ENCODE results near the gene ITGA5. TPM values are rescaled to one million over a fixed set of nuclear protein-coding genes. Genes with fewer than 3 reads are reported as not detected.

ITGA5 gene
- total and polyA plus RNA-seq, 2 of the 13 experiments (the other 11 are each of a cell fraction or from before 2014, with no cell fraction given) = 0.20 to 0.40 TPM

GRCh38 chr12:54448344-54448743 lies 29.3 kb upstream of the ITGA5 start:
- no peak for ATAC-seq
- Histone ChIP-seq H3K9me3 (ENCODE audit: low read length) (no peaks in the 10 kb centered on the region), H3K27me3 (ENCODE audit: control insufficient read depth in 1 of 2, insufficient read depth in 2 of 2, low read length in 2 of 2) (0 out of 5 replicates have a peak, but pooled peaks cover 0 to 3% of the 10 kb centered on the region in 2 experiments), H3K79me2 (ENCODE audit: insufficient read depth, low read length) (no peaks in the 10 kb centered on the region), H3K9ac (ENCODE audit: insufficient read depth, low read depth, low read length) (no peak overlapping the region), H3K4me2 (ENCODE audit: low read depth, low read length) (no peak overlapping the region), H3K4me1 (ENCODE audit: insufficient read depth, low read length) (peaks cover 5% of the 10 kb centered on the region; the same call in 1 of the 2 replicates), H3K4me3 (replicated peaks in 1 of 3; ENCODE audit: insufficient read depth in 1 of 3, low read depth in 2 of 3, low read length in 3 of 3) (no peak overlapping the region), H2AFZ (ENCODE audit: low read length) (no peak overlapping the region), H3K36me3 (replicated peaks in 1 of 2; ENCODE audit: control insufficient read depth in 1 of 2, insufficient read depth in 2 of 2, low read length in 2 of 2) (no peaks in the 10 kb centered on the region), H3K27ac (ENCODE audit: extremely low read length, insufficient read depth, low read length) (no peak overlapping the region), H4K20me1 (ENCODE audit: insufficient read depth, low read length) (no peaks in the 10 kb centered on the region)
- DNase-seq (ENCODE audit: low spot score) = no peak
- ChIA-PET CTCF (ENCODE audit: low intra/inter-chr PET ratio, low total read pairs) (no interaction called here), POLR2A (no interaction called here)
- in situ Hi-C loops (cut with HindIII; ENCODE audit: extremely low pct_ligation_motif_present, low pct_unique_long_range_greater_than_20kb) = no loop called here
- BruUV-seq (replicated peaks) = no TSS peak
- TF ChIP-seq ZNF326 (CRISPR knock-in tag; IDR thresholded peaks at IDR 0.05; ENCODE audit: borderline replicate concordance) = no peak
- no peak for TF ChIP-seq CENPX (CRISPR knock-in tag; IDR thresholded peaks at IDR 0.05)
- TF ChIP-seq, protein P1, sequence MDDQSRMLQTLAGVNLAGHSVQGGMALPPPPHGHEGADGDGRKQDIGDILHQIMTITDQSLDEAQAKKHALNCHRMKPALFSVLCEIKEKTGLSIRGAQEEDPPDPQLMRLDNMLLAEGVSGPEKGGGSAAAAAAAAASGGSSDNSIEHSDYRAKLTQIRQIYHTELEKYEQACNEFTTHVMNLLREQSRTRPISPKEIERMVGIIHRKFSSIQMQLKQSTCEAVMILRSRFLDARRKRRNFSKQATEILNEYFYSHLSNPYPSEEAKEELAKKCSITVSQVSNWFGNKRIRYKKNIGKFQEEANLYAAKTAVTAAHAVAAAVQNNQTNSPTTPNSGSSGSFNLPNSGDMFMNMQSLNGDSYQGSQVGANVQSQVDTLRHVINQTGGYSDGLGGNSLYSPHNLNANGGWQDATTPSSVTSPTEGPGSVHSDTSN (CRISPR knock-in tag; IDR thresholded peaks at IDR 0.05; ENCODE audit: borderline replicate concordance) = no peak
- TF ChIP-seq SNAI1 (CRISPR knock-in tag; IDR thresholded peaks at IDR 0.05; ENCODE audit: borderline replicate concordance) = no peak
- TF ChIP-seq, protein P2, sequence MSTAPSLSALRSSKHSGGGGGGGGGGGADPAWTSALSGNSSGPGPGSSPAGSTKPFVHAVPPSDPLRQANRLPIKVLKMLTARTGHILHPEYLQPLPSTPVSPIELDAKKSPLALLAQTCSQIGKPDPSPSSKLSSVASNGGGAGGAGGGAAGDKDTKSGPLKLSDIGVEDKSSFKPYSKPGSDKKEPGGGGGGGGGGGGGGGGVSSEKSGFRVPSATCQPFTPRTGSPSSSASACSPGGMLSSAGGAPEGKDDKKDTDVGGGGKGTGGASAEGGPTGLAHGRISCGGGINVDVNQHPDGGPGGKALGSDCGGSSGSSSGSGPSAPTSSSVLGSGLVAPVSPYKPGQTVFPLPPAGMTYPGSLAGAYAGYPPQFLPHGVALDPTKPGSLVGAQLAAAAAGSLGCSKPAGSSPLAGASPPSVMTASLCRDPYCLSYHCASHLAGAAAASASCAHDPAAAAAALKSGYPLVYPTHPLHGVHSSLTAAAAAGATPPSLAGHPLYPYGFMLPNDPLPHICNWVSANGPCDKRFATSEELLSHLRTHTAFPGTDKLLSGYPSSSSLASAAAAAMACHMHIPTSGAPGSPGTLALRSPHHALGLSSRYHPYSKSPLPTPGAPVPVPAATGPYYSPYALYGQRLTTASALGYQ (CRISPR knock-in tag; IDR thresholded peaks at IDR 0.05) = no peak
- TF ChIP-seq ELF3 (CRISPR knock-in tag; IDR thresholded peaks at IDR 0.05) = no peak
- TF ChIP-seq, protein P3, sequence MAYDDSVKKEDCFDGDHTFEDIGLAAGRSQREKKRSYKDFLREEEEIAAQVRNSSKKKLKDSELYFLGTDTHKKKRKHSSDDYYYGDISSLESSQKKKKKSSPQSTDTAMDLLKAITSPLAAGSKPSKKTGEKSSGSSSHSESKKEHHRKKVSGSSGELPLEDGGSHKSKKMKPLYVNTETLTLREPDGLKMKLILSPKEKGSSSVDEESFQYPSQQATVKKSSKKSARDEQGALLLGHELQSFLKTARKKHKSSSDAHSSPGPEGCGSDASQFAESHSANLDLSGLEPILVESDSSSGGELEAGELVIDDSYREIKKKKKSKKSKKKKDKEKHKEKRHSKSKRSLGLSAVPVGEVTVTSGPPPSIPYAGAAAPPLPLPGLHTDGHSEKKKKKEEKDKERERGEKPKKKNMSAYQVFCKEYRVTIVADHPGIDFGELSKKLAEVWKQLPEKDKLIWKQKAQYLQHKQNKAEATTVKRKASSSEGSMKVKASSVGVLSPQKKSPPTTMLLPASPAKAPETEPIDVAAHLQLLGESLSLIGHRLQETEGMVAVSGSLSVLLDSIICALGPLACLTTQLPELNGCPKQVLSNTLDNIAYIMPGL (CRISPR knock-in tag; IDR thresholded peaks at IDR 0.05; ENCODE audit: borderline replicate concordance in 1 of 2, low read depth in 1 of 2) = no peak
- no peak for FAIRE-seq
- intact Hi-C loops (cut with micrococcal nuclease; ENCODE audit: unreplicated experiment) = no loop called here
- 41% methylated on average over 4 of the region's 4 CpGs for WGBS (ENCODE audit: low lambda C conversion rate)
